ENCODE measurements around the gene GIPC1.

The GIPC1 gene

DNA sequence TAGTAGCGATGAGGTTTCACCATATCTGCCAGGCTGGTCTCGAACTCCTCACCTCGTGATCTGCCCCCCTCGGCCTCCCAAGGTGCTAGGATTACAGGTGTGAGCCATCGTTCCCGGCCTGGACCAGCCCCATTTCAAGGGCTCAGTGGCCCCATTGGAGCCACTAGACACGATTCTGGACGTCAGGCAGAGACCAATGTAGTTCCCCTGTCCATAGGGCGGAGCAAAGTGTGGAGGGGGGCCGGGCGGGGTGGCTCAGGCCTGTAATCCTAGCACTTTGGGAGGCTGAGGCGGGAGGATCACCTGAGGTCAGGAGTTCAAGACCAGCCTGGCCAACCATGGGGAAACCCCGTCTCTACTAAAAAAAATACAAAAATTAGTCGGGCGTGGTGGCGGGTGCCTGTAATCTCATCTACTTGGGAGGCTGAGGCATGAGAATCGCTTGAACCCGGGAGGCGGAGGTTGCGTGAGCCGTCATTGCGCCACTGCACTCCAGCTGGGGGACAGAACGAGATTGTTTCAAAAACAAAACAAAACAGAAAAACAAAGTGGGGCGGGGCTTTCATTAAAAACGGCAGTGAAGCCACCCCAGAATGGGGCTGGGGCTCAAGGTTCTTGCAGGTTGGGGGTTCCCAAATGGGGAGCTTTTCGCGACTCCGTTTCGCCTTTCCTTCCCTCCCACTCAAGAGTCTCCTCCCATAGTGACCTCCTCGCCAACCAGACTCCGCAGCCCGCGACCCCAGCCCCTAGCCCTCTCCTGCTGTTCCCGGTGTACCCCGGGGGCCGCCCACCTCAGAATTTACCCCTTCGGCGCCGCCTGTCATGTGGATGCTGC lies 32.7 kb upstream of the GIPC1 start:
- Histone ChIP-seq H3K36me3 (ENCODE audit: insufficient read depth, low read length) (no peaks in the 10 kb centered on the region), H3K9ac (ENCODE audit: low read depth, low read length) (peak overlapping the region; percentile 63; the same call in 1 of the 2 replicates), H3K4me1 (ENCODE audit: insufficient read depth, low read length) (no peaks in the 10 kb centered on the region; the same call in 1 of the 2 replicates), H3K9me3 (ENCODE audit: control insufficient read depth, insufficient read depth, low read length) (no peaks in the 10 kb centered on the region)

DNA sequence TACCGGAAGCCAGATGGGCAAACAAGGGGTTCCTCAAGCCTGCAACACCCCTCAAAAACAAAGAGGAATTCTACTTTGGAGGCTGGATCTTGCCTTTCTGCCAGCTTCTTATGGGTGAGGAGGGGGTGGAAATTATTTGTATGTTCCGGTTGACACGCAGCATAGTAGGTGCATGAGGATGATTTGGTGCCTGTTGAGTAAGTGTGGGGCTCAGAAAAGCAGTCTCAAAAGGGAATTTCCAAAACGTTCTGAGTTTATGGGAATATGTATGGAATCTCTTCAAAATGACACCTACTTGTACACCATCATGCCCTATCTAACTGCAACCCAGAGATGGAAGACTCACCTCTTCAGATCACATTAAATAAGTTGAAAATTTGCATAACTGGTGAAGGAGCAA lies 30.5 kb upstream of the GIPC1 start:
- Histone ChIP-seq H3K9me3 (ENCODE audit: control insufficient read depth, insufficient read depth, low read length) (no peaks in the 10 kb centered on the region), H3K4me1 (ENCODE audit: insufficient read depth, low read length) (no peaks in the 10 kb centered on the region; the same call in 1 of the 2 replicates), H3K36me3 (ENCODE audit: insufficient read depth, low read length) (no peaks in the 10 kb centered on the region), H3K9ac (ENCODE audit: low read depth, low read length) (no peak overlapping the region)

DNA sequence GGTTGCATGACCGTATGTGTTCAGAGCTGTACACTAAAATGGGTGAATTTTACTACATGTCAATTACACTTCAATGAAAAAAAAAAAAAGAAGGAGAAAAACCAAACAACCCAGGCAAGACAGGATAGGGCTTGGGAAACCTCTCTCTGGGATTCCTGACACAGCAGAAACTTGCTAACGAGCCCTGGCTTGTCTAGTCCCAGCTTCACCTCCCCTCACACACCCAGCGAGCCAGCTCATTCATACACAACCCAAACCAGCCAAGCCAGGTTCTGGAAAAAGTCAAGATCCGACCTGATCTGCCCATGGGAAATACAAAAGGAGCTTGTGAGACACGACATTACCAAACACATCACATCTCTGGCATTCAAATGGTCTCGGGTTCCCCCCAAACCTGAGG lies 29.8 kb upstream of the GIPC1 start:
- Histone ChIP-seq H3K4me1 (ENCODE audit: insufficient read depth, low read length) (no peaks in the 10 kb centered on the region; the same call in 1 of the 2 replicates), H3K9me3 (ENCODE audit: control insufficient read depth, insufficient read depth, low read length) (no peaks in the 10 kb centered on the region), H3K9ac (ENCODE audit: low read depth, low read length) (no peak overlapping the region; the same call in 1 of the 2 replicates), H3K36me3 (ENCODE audit: insufficient read depth, low read length) (no peaks in the 10 kb centered on the region)

DNA sequence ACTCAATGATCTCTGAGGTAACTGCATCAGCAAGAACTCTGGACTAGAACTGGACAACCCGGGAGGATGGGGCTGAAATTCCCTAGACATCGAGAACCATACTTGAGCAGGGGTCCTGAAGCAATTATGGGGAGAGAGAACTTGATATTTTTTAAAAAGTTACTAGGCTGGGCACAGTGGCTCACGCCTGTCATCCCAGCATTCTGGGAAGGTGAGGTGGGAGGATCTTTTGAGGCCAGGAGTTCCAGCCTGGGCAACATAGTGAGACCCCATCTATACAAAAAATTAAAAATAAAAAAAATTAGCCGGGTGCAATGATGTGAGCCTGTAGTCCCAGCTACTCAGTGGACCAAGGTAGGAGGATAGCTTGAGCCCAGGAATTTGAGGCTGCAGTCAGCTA lies 24.6 kb upstream of the GIPC1 start:
- H3K9ac ChIP-seq (ENCODE audit: low read depth, low read length): no peak overlapping the region
- peaks cover 7% of the 10 kb centered on the region for H3K4me1 ChIP-seq (ENCODE audit: insufficient read depth, low read length)
- H3K36me3 ChIP-seq (ENCODE audit: insufficient read depth, low read length): peaks cover 6% of the 10 kb centered on the region; the same call in 1 of the 2 replicates
- H3K9me3 ChIP-seq (ENCODE audit: control insufficient read depth, insufficient read depth, low read length): no peaks in the 10 kb centered on the region

DNA sequence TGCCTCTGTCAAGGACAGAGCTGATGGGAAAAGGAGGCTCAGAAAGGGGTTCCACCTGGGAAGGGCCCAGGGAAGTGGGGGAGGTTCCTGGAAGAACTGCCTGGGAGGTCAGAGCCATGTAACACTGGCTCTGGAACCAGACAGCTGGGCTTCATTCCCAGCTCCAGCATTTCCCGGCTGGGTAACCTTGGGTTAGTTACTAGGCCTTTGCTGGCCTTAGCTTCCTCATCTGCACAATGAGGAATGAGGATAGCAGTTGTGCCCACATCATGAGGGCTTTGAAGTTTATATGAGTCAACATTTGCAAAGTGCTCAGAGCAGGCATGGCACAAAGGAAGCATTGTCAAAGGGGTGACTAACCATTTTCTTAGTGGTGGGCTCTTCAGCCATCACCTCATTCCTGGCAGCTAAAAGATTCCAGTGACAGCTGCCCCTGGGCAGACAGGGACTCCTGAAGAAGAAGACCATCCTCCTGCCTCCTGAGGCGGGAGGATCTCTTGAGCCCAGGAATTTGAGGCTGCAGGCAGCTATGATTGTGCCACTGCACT lies 24.0 kb upstream of the GIPC1 start:
- Histone ChIP-seq H3K9me3 (ENCODE audit: control insufficient read depth, insufficient read depth, low read length) (no peaks in the 10 kb centered on the region), H3K36me3 (ENCODE audit: insufficient read depth, low read length) (peaks cover 12% of the 10 kb centered on the region; the same call in 1 of the 2 replicates), H3K4me1 (ENCODE audit: insufficient read depth, low read length) (peaks cover 7% of the 10 kb centered on the region), H3K9ac (ENCODE audit: low read depth, low read length) (no peak overlapping the region)

DNA sequence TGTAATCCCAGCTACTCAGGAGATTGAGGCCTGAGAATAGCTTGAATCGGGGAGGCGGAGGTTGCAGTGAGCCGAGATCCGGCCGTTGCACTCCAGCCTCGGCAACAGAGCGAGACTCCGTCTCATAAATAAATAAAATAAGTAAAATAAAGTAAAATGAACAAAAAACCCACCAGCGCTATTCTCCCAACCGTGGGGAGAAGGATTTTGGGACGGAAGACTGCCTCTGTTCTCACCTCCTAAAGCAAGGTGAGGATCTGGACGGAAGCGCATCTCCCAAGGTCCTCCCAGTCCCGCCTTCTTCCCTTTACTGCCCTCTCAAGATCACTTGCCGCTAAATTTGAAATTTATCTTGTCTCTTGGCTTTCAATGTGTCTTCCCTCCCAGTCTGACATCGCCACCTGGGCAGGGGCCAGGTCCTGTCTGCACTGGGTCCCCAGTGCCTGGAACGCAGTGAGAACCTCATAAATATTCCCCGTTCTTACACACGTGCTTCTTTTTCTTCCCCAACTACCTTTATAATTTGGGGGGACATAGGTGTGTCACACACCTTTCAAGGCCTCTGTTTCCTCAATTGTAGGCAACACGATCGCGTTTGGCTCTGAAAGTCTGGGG lies 23.4 kb upstream of the GIPC1 start:
- Histone ChIP-seq H3K9me3 (ENCODE audit: control insufficient read depth, insufficient read depth, low read length) (no peaks in the 10 kb centered on the region), H3K36me3 (ENCODE audit: insufficient read depth, low read length) (peaks cover 13% of the 10 kb centered on the region; the same call in 1 of the 2 replicates), H3K9ac (ENCODE audit: low read depth, low read length) (0 out of 2 replicates have a peak overlapping the region, but pooled peaks have one; percentile 3), H3K4me1 (ENCODE audit: insufficient read depth, low read length) (peaks cover 7% of the 10 kb centered on the region)

DNA sequence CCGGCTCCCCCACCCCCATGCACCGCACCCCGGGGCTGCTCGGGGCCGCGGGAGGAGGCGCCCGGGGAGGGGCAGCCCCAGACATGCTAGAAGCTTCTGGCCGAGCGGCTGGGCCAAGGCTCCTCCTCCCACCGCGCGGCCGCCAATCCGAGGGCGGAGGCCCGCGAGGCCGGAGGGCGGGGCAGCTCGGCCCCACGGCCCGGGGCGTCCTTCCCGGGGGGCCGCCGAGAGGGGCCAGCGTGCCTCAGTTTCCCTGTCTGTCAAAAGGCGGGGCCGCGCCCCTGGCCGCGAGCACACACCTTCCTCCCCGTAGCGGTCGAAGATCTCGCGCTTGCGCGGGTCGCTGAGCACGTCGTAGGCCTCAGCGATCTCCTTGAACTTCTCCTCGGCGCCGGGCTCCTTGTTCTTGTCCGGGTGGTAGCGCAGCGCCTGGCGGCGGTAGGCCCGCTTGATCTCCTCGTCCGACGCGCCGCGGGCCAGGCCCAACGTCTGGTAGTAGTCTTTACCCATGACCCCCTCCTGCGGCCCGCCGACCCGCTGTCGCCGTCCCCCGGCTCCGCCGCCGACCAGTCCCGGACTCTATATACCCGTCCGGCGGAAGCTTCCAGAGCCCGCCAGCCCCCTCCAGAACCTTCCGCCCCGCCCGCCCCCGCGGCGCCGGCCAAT lies 22.0 kb upstream of the GIPC1 start, which contains the start of gene DNAJB1:
Gene DNAJB1, minus strand, starts transcription at position 558 of the 666 bp plus-strand sequence. Its CDS starts 48 bp downstream, at position 510.
- Histone ChIP-seq H3K4me1 (ENCODE audit: insufficient read depth, low read length) (peaks cover 7% of the 10 kb centered on the region), H3K9ac (ENCODE audit: low read depth, low read length) (peak within 1 kb of the TSS; percentile 99), H3K36me3 (ENCODE audit: insufficient read depth, low read length) (peaks cover 13% of the 10 kb centered on the region; the same call in 1 of the 2 replicates)

DNA sequence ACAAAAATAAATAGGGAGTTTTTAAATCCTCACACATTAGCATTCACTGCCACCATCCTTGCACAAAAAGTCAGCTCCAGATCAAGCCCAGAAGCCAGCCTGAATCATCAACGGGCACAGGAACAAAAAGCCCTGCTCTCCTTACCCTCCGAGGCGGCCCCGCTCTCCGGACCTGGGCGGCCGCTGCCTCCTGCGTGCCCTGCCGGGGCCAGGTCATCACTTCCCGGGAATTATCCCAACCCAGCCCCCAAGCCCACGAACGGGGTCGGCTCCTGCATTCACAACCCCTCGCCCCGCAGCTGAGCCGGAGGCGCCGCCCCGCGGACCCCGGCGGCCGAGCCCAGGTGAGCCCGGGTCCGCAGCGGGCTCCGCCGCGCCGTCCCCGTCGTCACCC lies 21.5 kb upstream of the GIPC1 start:
- H3K9me3 ChIP-seq (ENCODE audit: control insufficient read depth, insufficient read depth, low read length): no peaks in the 10 kb centered on the region
- peak overlapping the region; percentile 99 for H3K9ac ChIP-seq (ENCODE audit: low read depth, low read length)
- peaks cover 7% of the 10 kb centered on the region for H3K4me1 ChIP-seq (ENCODE audit: insufficient read depth, low read length)
- H3K36me3 ChIP-seq (ENCODE audit: insufficient read depth, low read length): peaks cover 13% of the 10 kb centered on the region; the same call in 1 of the 2 replicates

More for the DNA sequence above, 22.0 kb upstream of the GIPC1 start, which contains the start of gene DNAJB1:
- H3K9me3 ChIP-seq (ENCODE audit: control insufficient read depth, insufficient read depth, low read length): no peaks in the 10 kb centered on the region

DNA sequence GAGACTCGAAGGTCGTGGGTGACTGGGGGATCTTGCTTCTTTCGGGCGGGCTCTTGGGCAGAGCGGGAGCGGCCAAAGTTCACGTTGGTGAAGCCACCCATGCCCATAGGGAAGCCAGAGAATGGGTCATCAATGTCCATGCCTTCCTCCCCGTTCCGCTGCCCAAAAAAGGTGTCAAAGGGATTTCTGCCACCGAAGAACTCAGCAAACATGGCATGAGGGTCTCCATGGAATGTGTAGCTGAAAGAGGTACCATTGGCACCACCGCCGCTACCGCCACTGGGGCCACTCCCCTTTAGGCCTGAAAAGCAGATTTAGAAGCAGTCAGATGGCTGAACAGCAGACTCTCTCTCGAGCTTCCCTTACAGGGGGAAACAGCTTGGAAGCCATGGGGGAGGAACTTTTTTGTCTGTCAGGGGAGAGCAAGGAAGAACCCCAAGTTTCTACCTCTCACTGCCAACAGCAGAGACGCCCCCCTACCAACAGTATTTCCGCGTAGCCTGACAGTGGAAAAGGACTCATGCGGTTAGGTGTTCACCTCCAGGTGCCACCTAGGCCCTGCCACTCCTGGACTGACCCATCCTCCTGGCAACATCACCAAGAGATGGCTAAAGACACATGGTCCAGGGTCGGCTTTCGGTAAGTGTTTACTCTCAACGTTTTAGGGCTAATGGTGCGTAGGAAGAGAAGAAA lies 21.0 kb upstream of the GIPC1 start:
- Histone ChIP-seq H3K36me3 (ENCODE audit: insufficient read depth, low read length) (peaks cover 13% of the 10 kb centered on the region; the same call in 1 of the 2 replicates), H3K9me3 (ENCODE audit: control insufficient read depth, insufficient read depth, low read length) (no peaks in the 10 kb centered on the region), H3K4me1 (ENCODE audit: insufficient read depth, low read length) (peaks cover 7% of the 10 kb centered on the region), H3K9ac (ENCODE audit: low read depth, low read length) (peak overlapping the region; percentile 99)

DNA sequence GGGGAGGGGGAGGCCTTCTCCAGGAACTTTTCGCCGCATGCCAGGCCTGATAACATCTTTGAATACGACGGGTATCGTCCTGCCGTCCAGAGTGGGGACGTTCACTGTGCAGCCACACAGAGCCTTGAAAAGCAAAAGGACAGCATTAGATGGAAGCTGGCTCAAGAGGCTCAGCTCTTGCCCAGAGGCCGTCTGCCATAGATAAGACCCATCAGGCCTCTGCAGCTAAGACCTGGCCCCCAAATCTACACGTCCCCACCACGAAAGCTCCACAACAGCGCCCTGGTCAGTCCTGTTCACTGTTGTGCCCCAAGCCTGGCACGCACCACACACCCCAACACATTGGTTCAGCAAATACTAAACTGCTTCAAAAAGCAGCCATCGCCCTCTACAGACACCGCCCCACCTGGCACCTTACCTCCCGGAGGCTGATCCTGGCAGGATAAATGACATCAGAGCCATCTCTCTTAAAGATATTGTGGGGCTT lies 20.2 kb upstream of the GIPC1 start:
- Histone ChIP-seq H3K4me1 (ENCODE audit: insufficient read depth, low read length) (peaks cover 7% of the 10 kb centered on the region), H3K36me3 (ENCODE audit: insufficient read depth, low read length) (peaks cover 13% of the 10 kb centered on the region; the same call in 1 of the 2 replicates), H3K9ac (ENCODE audit: low read depth, low read length) (no peak overlapping the region; the same call in 1 of the 2 replicates), H3K9me3 (ENCODE audit: control insufficient read depth, insufficient read depth, low read length) (no peaks in the 10 kb centered on the region)

DNA sequence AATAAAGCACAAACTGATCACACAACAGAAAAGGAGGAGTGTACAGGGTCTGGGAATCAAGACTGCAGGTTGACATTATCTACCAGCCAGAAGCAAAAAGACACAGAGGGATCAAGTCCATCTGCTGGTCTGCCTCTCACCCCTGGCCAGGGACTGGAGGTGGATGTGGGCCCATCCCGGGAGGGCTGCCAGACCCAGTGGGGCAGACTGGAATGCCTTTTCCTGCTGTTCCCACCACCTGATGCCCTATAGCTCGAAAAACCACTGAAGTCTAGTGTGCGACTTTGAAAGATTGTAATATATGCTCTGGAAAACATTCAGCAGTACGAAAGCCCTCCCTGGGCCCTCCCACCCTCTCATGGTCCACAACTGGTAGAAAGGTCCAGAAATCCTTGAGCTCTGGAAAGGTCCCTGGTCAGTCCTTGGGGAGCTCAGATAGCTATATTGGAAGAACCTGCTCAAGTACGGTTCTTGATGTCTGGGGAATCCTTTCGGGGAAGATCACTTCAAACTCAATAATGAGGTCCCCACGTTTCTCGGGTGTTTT lies 19.6 kb upstream of the GIPC1 start:
- Histone ChIP-seq H3K9me3 (ENCODE audit: control insufficient read depth, insufficient read depth, low read length) (no peaks in the 10 kb centered on the region), H3K4me1 (ENCODE audit: insufficient read depth, low read length) (peaks cover 9% of the 10 kb centered on the region), H3K36me3 (ENCODE audit: insufficient read depth, low read length) (peaks cover 13% of the 10 kb centered on the region; the same call in 1 of the 2 replicates), H3K9ac (ENCODE audit: low read depth, low read length) (no peak overlapping the region)

DNA sequence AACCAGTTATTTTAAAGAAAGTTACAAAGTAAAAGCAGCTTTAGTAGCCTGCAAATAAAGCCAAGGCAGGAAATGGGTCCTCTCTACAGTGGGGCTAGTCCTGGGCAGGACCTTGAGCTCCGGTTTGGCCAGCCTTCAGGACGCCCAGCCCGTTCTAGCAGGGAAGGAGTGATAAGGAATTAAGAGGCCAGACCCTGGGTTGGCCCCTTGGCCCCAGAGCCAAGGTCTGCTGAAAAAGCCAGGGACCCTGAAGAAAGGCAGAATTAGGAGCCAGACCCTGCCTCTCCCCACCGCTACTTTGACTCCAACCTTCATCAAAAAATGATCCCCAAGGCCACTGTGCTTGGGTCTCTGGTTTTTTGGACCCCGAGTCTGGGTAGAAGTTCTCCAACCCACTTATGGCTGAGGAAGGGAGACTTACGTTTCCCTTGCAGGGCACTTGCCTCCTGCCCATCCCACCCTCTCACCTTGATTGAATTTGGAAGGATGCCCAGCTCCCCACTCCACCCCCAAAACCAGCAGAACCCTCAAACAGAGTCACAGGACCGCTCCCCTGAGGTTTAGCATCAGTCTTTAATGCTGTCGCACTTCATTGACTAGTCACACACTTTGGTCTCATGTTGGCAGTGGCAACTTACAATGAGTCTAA lies 18.4 kb upstream of the GIPC1 start:
- Histone ChIP-seq H3K36me3 (ENCODE audit: insufficient read depth, low read length) (peaks cover 13% of the 10 kb centered on the region; the same call in 1 of the 2 replicates), H3K9me3 (ENCODE audit: control insufficient read depth, insufficient read depth, low read length) (no peaks in the 10 kb centered on the region), H3K9ac (ENCODE audit: low read depth, low read length) (no peak overlapping the region), H3K4me1 (ENCODE audit: insufficient read depth, low read length) (peaks cover 8% of the 10 kb centered on the region)
